GM06990 (cell line): Measurements from ENCODE around the gene CAPS.

ENCODE experiments used
- DNase-seq: peaks from one replicate; pipeline ENCODE4 v3.0.0-alpha.2; 2011; ENCODE audit not compliant: insufficient read length; ENCODE audit errors: extremely low read depth
- H3K27me3 ChIP-seq: replicated peaks from 2 replicates; pipeline ENCODE4 v1.6.0; 2011; ENCODE audit warnings: low read length; ENCODE audit not compliant: control insufficient read depth, insufficient read depth
- H3K36me3 ChIP-seq: 2 replicates; pipeline ENCODE4 v1.5.1; 2011; ENCODE audit warnings: low read length; ENCODE audit not compliant: control insufficient read depth, insufficient read depth
- H3K4me3 ChIP-seq: replicated peaks from 2 replicates; pipeline ENCODE4 v1.5.1; 2011; ENCODE audit warnings: low read depth, mild to moderate bottlenecking, control low read depth, low read length
- TF ChIP-seq, protein P1 (sequence below): IDR thresholded peaks from 2 replicates; pipeline ENCODE4 v1.5.1; 2011; ENCODE audit warnings: low read length, control low read depth, mild to moderate bottlenecking, inconsistent platforms; ENCODE audit not compliant: insufficient read depth, poor library complexity, severe bottlenecking

Gene CAPS

DNA sequence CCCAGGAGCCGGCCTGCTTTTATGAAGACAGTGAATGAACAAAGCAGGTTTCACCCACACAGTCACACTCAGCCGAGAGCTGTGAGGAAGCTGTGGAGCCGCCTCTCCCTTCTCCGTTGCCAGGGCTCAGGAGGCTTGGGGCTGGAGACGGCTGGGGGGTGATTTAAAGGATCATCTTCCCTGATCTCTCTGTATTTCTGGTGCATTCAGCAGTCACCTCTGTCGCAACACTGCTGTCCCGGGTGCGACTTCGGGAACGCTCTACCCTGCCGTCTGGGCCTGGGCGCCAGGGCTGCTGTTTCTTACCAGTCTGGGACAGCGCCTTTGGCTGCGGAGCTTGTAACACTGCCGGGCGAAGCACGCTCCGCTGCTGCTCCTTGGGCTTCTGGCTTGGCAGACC, 18.1 kb downstream of the CAPS start:
- H3K4me3 ChIP-seq, result no peak overlapping the region
- H3K36me3 ChIP-seq, result peaks cover 30% of the 10 kb centered on the region
- H3K27me3 ChIP-seq, result no peaks in the 10 kb centered on the region
- DNase-seq, result no peak
- TF ChIP-seq, protein P1, sequence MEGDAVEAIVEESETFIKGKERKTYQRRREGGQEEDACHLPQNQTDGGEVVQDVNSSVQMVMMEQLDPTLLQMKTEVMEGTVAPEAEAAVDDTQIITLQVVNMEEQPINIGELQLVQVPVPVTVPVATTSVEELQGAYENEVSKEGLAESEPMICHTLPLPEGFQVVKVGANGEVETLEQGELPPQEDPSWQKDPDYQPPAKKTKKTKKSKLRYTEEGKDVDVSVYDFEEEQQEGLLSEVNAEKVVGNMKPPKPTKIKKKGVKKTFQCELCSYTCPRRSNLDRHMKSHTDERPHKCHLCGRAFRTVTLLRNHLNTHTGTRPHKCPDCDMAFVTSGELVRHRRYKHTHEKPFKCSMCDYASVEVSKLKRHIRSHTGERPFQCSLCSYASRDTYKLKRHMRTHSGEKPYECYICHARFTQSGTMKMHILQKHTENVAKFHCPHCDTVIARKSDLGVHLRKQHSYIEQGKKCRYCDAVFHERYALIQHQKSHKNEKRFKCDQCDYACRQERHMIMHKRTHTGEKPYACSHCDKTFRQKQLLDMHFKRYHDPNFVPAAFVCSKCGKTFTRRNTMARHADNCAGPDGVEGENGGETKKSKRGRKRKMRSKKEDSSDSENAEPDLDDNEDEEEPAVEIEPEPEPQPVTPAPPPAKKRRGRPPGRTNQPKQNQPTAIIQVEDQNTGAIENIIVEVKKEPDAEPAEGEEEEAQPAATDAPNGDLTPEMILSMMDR, result no peak

- peaks cover 36% of the 10 kb centered on the region for H3K36me3 ChIP-seq
- H3K27me3 ChIP-seq, result no peaks in the 10 kb centered on the region
- TF ChIP-seq, protein P1, result no peak
- no peak overlapping the region for H3K4me3 ChIP-seq
- DNase-seq, result no peak
Observed at GRCh38 chr19:5932609-5933262, 18.7 kb downstream of the CAPS start.

- Histone ChIP-seq H3K27me3 (no peaks in the 10 kb centered on the region), H3K36me3 (peaks cover 39% of the 10 kb centered on the region)
Observed at GRCh38 chr19:5933391-5934068, 19.5 kb downstream of the CAPS start.

DNA sequence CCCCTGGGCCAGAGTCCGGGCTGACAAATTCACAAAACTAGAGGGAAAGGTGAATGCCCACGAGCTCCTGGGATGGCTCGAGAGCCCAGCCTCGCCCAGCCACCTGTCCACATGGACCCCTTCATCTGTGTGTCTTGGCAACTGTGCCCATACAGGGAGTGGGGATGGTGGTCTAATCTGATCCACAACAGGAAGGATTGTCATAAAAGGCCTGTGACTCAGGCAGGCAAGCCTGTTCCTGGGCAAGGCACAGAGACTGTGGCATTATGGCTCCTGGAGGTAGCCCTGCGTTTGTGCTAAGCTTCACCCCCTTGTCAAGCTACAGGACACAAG, 20.0 kb downstream of the CAPS start:
- H3K36me3 ChIP-seq, result peaks cover 36% of the 10 kb centered on the region
- TF ChIP-seq, protein P1, result no peak
- DNase-seq, result no peak
- H3K27me3 ChIP-seq, result no peaks in the 10 kb centered on the region
- no peak overlapping the region for H3K4me3 ChIP-seq

More at GRCh38 chr19:5933391-5934068, 19.5 kb downstream of the CAPS start:
- H3K4me3 ChIP-seq, result no peak overlapping the region
- TF ChIP-seq, protein P1, result no peak
- DNase-seq, result no peak

- H3K27me3 ChIP-seq, result no peaks in the 10 kb centered on the region
- no peak overlapping the region for H3K4me3 ChIP-seq
- peaks cover 36% of the 10 kb centered on the region for H3K36me3 ChIP-seq
- DNase-seq, result no peak
- TF ChIP-seq, protein P1, result no peak
Observed at GRCh38 chr19:5934774-5935472, 20.9 kb downstream of the CAPS start.
